ENCODE data around the gene CASP2. TPM values are rescaled to one million over a fixed set of nuclear protein-coding genes. Genes with fewer than 3 reads are reported as not detected.
"Not testable (repeated sequence)": the region's sequence is repeated elsewhere in the genome, so short reads cannot be mapped to it uniquely, and the experiment has no call there.

Gene CASP2
- polyA plus RNA-seq (2013, experiment 1 of 2; ENCODE audit: insufficient read length): 19.6 TPM
- polyA plus RNA-seq (2013, experiment 2 of 2; ENCODE audit: insufficient read length): 20.0 TPM

- peak; percentile 98 for DNase-seq
Measured at GRCh38 chr7:143287935-143288826, at the start of gene CASP2. TSS of gene CASP2 (plus strand) at chr7:143288351. CDS start at chr7:143288456, 105 bp downstream.

GRCh38 chr7:143239813-143240212 is 48.3 kb upstream of the CASP2 start:
- DNase-seq: peak; percentile 58

GRCh38 chr7:143240291-143241168 is 47.6 kb upstream of the CASP2 start:
- peak; percentile 96 for DNase-seq

- no peak for DNase-seq
Measured at GRCh38 chr7:143242306-143242705, 45.8 kb upstream of the CASP2 start.

- no peak for DNase-seq
Measured at GRCh38 chr7:143243111-143243510, 45.0 kb upstream of the CASP2 start.

GRCh38 chr7:143243614-143244013 is 44.5 kb upstream of the CASP2 start:
- DNase-seq: no peak

GRCh38 chr7:143244321-143244720 is 43.8 kb upstream of the CASP2 start:
- DNase-seq: no peak

GRCh38 chr7:143245123-143245522 is 43.0 kb upstream of the CASP2 start:
- peak; percentile 25 for DNase-seq

GRCh38 chr7:143247372-143247771 is 40.8 kb upstream of the CASP2 start:
- DNase-seq: no peak

- no peak for DNase-seq
Measured at GRCh38 chr7:143248761-143249354, 39.3 kb upstream of the CASP2 start.

GRCh38 chr7:143250199-143250598 is 38.0 kb upstream of the CASP2 start:
- DNase-seq: no peak

GRCh38 chr7:143250822-143251221 is 37.3 kb upstream of the CASP2 start:
- no peak for DNase-seq

- DNase-seq: no peak
Measured at GRCh38 chr7:143252006-143252405, 36.1 kb upstream of the CASP2 start.

- no peak for DNase-seq
Measured at GRCh38 chr7:143255564-143255963, 32.6 kb upstream of the CASP2 start.

GRCh38 chr7:143256325-143256724 is 31.8 kb upstream of the CASP2 start:
- DNase-seq: no peak

- DNase-seq: no peak
Measured at GRCh38 chr7:143256932-143257331, 31.2 kb upstream of the CASP2 start.

GRCh38 chr7:143257501-143257900 is 30.6 kb upstream of the CASP2 start:
- DNase-seq: no peak

- no peak for DNase-seq
Measured at GRCh38 chr7:143258831-143259230, 29.3 kb upstream of the CASP2 start.

GRCh38 chr7:143259765-143260164 is 28.4 kb upstream of the CASP2 start:
- no peak for DNase-seq

- DNase-seq: no peak
Measured at GRCh38 chr7:143261901-143262300, 26.2 kb upstream of the CASP2 start.

- DNase-seq: peak; percentile 68
Measured at GRCh38 chr7:143263266-143264195, 24.6 kb upstream of the CASP2 start, which contains the start of gene GSTK1. TSS of gene GSTK1 (plus strand) at chr7:143263441. CDS start at chr7:143263514, 73 bp downstream.

GRCh38 chr7:143264196-143264568 is 24.0 kb upstream of the CASP2 start:
- DNase-seq: not testable (repeated sequence)

All from fibroblast of skin of scalp (primary cell).